WTC11 (cell line): ENCODE data around the gene MYH9. TPM values are rescaled to one million over a fixed set of nuclear protein-coding genes. Genes with fewer than 3 reads are reported as not detected.

ENCODE experiments used
- ATAC-seq: fragments of 200-7000 bp; cut with Tn5 transposase; 2 replicates; pipeline ENCODE4 v1.10.0; 2021; ENCODE audit warnings: mild to moderate bottlenecking, moderate library complexity
- CTCF ChIA-PET: fragments of 300-600 bp; sonication (Branson Sonifier 250); formaldehyde crosslinking; loops from one replicate; lab custom pipeline; 2021; ENCODE audit warnings: antibody characterized with exemption; lab: Charles Lee
- POLR2A ChIA-PET: fragments of 350-600 bp; sonication (Branson Sonifier 250); formaldehyde crosslinking; loops from one replicate; lab custom pipeline; 2021; ENCODE audit warnings: antibody characterized with exemption; lab: Charles Lee
- DNase-seq: peaks from one replicate; pipeline ENCODE4 v3.0.0; 2021; ENCODE audit warnings: low spot score
- H3K27ac Mint-ChIP-seq: 2 replicates; pipeline ENCODE4 v1.8.0; 2021; ENCODE audit warnings: mixed read lengths
- H3K27me3 Mint-ChIP-seq: 2 replicates; pipeline ENCODE4 v1.8.0; 2021; ENCODE audit warnings: low read depth, mild to moderate bottlenecking, moderate library complexity, mixed read lengths
- H3K36me3 Mint-ChIP-seq: 2 replicates; pipeline ENCODE4 v1.8.0; 2021; ENCODE audit warnings: mixed read lengths
- H3K4me1 Mint-ChIP-seq: 2 replicates; pipeline ENCODE4 v1.8.0; 2022; ENCODE audit warnings: mixed read lengths
- H3K4me3 Mint-ChIP-seq: 2 replicates; pipeline ENCODE4 v1.8.0; 2021; ENCODE audit warnings: mild to moderate bottlenecking, moderate library complexity, mixed read lengths
- H3K9me3 Mint-ChIP-seq: 2 replicates; pipeline ENCODE4 v1.8.0; 2021; ENCODE audit warnings: mixed read lengths
- CREM ChIP-seq: sonication (generic); formaldehyde crosslinking; IDR thresholded peaks from 2 replicates; pipeline ENCODE4 v1.8.1; 2022; ENCODE audit warnings: mild to moderate bottlenecking, missing genetic modification reagents, moderate library complexity
- FOXK1 ChIP-seq: sonication (generic); formaldehyde crosslinking; IDR thresholded peaks from 2 replicates; pipeline ENCODE4 v1.8.0; 2022; ENCODE audit warnings: mild to moderate bottlenecking, moderate library complexity, missing genetic modification reagents
- NFYB ChIP-seq: sonication (generic); formaldehyde crosslinking; conservative IDR thresholded peaks from 2 replicates; pipeline ENCODE4 v1.8.0; 2022; ENCODE audit warnings: low read depth, missing genetic modification reagents
- NR1H2 ChIP-seq: sonication (generic); formaldehyde crosslinking; IDR thresholded peaks from 2 replicates; pipeline ENCODE4 v1.9.0; 2021; ENCODE audit warnings: mild to moderate bottlenecking, moderate library complexity, missing genetic modification reagents
- NR2C2 ChIP-seq: sonication (generic); formaldehyde crosslinking; IDR thresholded peaks from 2 replicates; pipeline ENCODE4 v1.8.0; 2022; ENCODE audit warnings: mild to moderate bottlenecking, missing genetic modification reagents
- RORB ChIP-seq: fragments of 250-450 bp; sonication (Bioruptor Pico); IDR thresholded peaks from 2 replicates; pipeline ENCODE4 v1.9.0; 2021; ENCODE audit warnings: mild to moderate bottlenecking
- ZNF138 ChIP-seq: sonication (generic); formaldehyde crosslinking; conservative IDR thresholded peaks from 2 replicates; pipeline ENCODE4 v1.8.1; 2022; ENCODE audit warnings: mild to moderate bottlenecking, moderate library complexity, missing genetic modification reagents
- ZNF396 ChIP-seq: fragments of 250-450 bp; sonication (Bioruptor Pico); IDR thresholded peaks from 2 replicates; pipeline ENCODE4 v1.8.0; 2021; ENCODE audit warnings: mild to moderate bottlenecking, moderate library complexity, borderline replicate concordance
- total RNA-seq: library from RNA; stranded (reverse); gene quantifications from 3 replicates; pipeline ENCODE4 v1.2.3, GENCODE V29; 2021
- TF ChIP-seq, protein P1 (sequence below): fragments of 250-450 bp; sonication (Bioruptor Pico); IDR thresholded peaks from 2 replicates; pipeline ENCODE4 v1.9.0; 2021; ENCODE audit warnings: mild to moderate bottlenecking, borderline replicate concordance
- TF ChIP-seq, protein P2 (sequence below): sonication (generic); formaldehyde crosslinking; IDR thresholded peaks from 2 replicates; pipeline ENCODE4 v1.8.1; 2022; ENCODE audit warnings: low read depth, missing genetic modification reagents, borderline replicate concordance
- TF ChIP-seq, protein P3 (sequence below): sonication (generic); formaldehyde crosslinking; IDR thresholded peaks from 2 replicates; pipeline ENCODE4 v1.8.1; 2023; ENCODE audit warnings: mild to moderate bottlenecking, missing genetic modification reagents
- TF ChIP-seq, protein P4 (sequence below): sonication (generic); formaldehyde crosslinking; IDR thresholded peaks from 2 replicates; pipeline ENCODE4 v1.8.1; 2023; ENCODE audit warnings: mild to moderate bottlenecking, missing genetic modification reagents, borderline replicate concordance
- TF ChIP-seq, protein P5 (sequence below): sonication (generic); formaldehyde crosslinking; IDR thresholded peaks from 2 replicates; pipeline ENCODE4 v1.8.1; 2022; ENCODE audit warnings: mild to moderate bottlenecking, moderate library complexity, missing genetic modification reagents
- TF ChIP-seq, protein P6 (sequence below): fragments of 250-450 bp; sonication (Bioruptor Pico); IDR thresholded peaks from 2 replicates; pipeline ENCODE4 v1.8.0; 2021; ENCODE audit warnings: mild to moderate bottlenecking
- TF ChIP-seq, protein P7 (sequence below): sonication (generic); formaldehyde crosslinking; IDR thresholded peaks from 2 replicates; pipeline ENCODE4 v1.8.1; 2022; ENCODE audit warnings: mild to moderate bottlenecking, missing genetic modification reagents, moderate library complexity, borderline replicate concordance

The MYH9 gene
- total RNA-seq, 1 experiment from 2014 or later = 277 TPM

DNA sequence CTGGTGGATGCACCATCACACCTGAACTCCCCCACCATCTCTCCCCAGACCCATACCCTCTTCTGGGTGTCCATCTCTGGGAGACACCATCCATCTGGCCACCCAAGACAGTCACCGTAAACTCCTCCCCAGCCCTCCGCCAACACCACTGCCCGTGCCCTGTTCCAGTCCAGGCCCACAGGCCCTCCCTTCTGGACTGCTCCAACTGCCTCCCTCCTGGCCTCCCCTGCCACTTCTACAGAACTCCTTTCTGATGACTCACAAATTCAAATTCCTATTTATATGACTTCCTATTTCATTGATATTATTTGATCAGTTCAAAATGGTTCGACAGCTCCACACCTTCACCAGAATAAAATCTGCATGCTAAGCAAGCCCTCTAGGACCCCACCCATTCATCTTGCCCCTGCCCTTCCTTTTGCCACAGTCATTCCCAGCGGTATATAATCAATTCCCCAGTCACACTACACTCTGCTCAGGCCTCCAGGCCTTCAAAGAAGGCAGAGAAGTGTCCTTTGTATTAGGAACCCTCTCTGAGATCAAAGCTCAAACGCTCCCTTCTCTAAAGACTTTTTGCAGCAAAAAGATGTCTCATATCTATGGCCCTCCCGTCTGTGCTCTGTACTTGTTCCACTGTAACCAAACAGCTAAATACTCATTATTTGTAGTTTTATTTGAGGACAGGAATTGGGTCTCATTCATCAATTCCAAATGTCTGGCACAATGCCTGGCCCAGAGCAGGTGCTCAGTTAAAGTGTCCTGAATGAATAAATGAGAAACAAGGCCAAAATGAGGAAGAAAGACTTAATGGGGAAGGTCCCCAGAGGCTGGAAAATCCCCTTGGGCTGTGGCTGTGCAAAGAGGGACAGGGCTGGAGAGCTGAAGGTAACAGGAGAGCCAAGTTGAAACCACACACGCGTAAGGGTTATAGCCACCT lies 29.0 kb downstream of the MYH9 start (continued):
- TF ChIP-seq CREM (CRISPR knock-in tag) = no peak
- TF ChIP-seq, protein P1, sequence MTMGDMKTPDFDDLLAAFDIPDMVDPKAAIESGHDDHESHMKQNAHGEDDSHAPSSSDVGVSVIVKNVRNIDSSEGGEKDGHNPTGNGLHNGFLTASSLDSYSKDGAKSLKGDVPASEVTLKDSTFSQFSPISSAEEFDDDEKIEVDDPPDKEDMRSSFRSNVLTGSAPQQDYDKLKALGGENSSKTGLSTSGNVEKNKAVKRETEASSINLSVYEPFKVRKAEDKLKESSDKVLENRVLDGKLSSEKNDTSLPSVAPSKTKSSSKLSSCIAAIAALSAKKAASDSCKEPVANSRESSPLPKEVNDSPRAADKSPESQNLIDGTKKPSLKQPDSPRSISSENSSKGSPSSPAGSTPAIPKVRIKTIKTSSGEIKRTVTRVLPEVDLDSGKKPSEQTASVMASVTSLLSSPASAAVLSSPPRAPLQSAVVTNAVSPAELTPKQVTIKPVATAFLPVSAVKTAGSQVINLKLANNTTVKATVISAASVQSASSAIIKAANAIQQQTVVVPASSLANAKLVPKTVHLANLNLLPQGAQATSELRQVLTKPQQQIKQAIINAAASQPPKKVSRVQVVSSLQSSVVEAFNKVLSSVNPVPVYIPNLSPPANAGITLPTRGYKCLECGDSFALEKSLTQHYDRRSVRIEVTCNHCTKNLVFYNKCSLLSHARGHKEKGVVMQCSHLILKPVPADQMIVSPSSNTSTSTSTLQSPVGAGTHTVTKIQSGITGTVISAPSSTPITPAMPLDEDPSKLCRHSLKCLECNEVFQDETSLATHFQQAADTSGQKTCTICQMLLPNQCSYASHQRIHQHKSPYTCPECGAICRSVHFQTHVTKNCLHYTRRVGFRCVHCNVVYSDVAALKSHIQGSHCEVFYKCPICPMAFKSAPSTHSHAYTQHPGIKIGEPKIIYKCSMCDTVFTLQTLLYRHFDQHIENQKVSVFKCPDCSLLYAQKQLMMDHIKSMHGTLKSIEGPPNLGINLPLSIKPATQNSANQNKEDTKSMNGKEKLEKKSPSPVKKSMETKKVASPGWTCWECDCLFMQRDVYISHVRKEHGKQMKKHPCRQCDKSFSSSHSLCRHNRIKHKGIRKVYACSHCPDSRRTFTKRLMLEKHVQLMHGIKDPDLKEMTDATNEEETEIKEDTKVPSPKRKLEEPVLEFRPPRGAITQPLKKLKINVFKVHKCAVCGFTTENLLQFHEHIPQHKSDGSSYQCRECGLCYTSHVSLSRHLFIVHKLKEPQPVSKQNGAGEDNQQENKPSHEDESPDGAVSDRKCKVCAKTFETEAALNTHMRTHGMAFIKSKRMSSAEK (CRISPR knock-in tag) = no peak

DNA sequence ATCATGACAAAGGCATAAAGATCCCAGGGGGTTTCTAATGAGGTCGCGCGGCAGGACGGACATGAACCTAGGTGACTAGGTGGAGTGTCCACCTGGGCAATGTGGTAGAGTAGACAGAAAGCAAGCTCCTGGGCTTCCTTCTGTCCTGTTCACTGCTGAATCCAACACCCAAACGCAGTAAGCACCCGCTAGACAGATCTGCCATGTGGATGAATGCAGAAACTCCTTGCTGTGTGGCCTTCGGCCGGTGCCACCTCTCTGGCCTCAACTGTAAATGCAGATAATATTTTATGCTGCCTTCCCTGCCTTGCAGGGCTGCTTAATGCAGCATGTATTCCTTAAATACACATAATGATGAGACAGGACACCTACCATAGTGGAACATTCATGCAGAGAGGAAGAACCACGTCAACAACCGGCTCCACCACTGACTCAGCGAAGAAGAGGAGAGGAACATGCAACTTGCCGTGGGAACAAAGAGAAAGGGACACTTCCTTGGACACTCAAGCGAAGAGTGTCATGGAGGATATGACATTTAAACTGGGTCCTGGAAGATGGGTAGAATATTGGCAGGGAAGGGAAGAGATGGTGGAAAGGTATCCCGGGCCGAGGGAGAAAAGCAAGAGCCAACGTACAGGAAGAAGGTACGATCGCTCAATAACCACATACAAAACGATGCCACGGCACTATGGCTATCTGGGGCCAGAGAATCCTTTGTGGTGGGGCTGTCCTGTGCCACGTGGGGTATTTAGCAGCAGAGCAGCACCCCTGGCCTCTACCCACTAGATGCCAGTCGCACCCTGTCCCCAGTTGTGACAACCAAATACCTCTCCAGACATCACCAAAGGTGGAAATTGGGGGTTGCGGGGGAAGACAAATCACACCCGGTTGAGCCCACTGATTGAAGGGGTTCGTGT lies 30.8 kb downstream of the MYH9 start:
- POLR2A ChIA-PET = no interaction called here
- no peak overlapping the region for H3K4me3 Mint-ChIP-seq

More for the DNA sequence above, 30.8 kb downstream of the MYH9 start:
- CTCF ChIA-PET = interaction anchor here (0.8 to 1.1 kb wide), 2 partner anchors 55 to 172 kb away, joined by 3 to 4 read pairs; partner anchors contain the start of gene EIF3D
- no peak for ATAC-seq
- TF ChIP-seq RORB (CRISPR knock-in tag) = no peak
- TF ChIP-seq, protein P2, sequence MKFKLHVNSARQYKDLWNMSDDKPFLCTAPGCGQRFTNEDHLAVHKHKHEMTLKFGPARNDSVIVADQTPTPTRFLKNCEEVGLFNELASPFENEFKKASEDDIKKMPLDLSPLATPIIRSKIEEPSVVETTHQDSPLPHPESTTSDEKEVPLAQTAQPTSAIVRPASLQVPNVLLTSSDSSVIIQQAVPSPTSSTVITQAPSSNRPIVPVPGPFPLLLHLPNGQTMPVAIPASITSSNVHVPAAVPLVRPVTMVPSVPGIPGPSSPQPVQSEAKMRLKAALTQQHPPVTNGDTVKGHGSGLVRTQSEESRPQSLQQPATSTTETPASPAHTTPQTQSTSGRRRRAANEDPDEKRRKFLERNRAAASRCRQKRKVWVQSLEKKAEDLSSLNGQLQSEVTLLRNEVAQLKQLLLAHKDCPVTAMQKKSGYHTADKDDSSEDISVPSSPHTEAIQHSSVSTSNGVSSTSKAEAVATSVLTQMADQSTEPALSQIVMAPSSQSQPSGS = no peak
- no peak for TF ChIP-seq NR1H2 (CRISPR knock-in tag)
- TF ChIP-seq NFYB (CRISPR knock-in tag) = no peak
- TF ChIP-seq, protein P3, sequence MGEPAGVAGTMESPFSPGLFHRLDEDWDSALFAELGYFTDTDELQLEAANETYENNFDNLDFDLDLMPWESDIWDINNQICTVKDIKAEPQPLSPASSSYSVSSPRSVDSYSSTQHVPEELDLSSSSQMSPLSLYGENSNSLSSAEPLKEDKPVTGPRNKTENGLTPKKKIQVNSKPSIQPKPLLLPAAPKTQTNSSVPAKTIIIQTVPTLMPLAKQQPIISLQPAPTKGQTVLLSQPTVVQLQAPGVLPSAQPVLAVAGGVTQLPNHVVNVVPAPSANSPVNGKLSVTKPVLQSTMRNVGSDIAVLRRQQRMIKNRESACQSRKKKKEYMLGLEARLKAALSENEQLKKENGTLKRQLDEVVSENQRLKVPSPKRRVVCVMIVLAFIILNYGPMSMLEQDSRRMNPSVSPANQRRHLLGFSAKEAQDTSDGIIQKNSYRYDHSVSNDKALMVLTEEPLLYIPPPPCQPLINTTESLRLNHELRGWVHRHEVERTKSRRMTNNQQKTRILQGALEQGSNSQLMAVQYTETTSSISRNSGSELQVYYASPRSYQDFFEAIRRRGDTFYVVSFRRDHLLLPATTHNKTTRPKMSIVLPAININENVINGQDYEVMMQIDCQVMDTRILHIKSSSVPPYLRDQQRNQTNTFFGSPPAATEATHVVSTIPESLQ (CRISPR knock-in tag) = no peak
- TF ChIP-seq, protein P4, sequence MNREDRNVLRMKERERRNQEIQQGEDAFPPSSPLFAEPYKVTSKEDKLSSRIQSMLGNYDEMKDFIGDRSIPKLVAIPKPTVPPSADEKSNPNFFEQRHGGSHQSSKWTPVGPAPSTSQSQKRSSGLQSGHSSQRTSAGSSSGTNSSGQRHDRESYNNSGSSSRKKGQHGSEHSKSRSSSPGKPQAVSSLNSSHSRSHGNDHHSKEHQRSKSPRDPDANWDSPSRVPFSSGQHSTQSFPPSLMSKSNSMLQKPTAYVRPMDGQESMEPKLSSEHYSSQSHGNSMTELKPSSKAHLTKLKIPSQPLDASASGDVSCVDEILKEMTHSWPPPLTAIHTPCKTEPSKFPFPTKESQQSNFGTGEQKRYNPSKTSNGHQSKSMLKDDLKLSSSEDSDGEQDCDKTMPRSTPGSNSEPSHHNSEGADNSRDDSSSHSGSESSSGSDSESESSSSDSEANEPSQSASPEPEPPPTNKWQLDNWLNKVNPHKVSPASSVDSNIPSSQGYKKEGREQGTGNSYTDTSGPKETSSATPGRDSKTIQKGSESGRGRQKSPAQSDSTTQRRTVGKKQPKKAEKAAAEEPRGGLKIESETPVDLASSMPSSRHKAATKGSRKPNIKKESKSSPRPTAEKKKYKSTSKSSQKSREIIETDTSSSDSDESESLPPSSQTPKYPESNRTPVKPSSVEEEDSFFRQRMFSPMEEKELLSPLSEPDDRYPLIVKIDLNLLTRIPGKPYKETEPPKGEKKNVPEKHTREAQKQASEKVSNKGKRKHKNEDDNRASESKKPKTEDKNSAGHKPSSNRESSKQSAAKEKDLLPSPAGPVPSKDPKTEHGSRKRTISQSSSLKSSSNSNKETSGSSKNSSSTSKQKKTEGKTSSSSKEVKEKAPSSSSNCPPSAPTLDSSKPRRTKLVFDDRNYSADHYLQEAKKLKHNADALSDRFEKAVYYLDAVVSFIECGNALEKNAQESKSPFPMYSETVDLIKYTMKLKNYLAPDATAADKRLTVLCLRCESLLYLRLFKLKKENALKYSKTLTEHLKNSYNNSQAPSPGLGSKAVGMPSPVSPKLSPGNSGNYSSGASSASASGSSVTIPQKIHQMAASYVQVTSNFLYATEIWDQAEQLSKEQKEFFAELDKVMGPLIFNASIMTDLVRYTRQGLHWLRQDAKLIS (CRISPR knock-in tag) = no peak
- TF ChIP-seq ZNF396 (CRISPR knock-in tag) = no peak
- TF ChIP-seq, protein P5, sequence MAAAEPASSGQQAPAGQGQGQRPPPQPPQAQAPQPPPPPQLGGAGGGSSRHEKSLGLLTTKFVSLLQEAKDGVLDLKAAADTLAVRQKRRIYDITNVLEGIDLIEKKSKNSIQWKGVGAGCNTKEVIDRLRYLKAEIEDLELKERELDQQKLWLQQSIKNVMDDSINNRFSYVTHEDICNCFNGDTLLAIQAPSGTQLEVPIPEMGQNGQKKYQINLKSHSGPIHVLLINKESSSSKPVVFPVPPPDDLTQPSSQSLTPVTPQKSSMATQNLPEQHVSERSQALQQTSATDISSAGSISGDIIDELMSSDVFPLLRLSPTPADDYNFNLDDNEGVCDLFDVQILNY (CRISPR knock-in tag) = no peak
- TF ChIP-seq ZNF138 (CRISPR knock-in tag) = no peak
- no peak for TF ChIP-seq FOXK1 (CRISPR knock-in tag)
- TF ChIP-seq, protein P6, sequence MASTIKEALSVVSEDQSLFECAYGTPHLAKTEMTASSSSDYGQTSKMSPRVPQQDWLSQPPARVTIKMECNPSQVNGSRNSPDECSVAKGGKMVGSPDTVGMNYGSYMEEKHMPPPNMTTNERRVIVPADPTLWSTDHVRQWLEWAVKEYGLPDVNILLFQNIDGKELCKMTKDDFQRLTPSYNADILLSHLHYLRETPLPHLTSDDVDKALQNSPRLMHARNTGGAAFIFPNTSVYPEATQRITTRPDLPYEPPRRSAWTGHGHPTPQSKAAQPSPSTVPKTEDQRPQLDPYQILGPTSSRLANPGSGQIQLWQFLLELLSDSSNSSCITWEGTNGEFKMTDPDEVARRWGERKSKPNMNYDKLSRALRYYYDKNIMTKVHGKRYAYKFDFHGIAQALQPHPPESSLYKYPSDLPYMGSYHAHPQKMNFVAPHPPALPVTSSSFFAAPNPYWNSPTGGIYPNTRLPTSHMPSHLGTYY (CRISPR knock-in tag) = no peak
- TF ChIP-seq, protein P7, sequence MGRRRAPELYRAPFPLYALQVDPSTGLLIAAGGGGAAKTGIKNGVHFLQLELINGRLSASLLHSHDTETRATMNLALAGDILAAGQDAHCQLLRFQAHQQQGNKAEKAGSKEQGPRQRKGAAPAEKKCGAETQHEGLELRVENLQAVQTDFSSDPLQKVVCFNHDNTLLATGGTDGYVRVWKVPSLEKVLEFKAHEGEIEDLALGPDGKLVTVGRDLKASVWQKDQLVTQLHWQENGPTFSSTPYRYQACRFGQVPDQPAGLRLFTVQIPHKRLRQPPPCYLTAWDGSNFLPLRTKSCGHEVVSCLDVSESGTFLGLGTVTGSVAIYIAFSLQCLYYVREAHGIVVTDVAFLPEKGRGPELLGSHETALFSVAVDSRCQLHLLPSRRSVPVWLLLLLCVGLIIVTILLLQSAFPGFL (CRISPR knock-in tag) = no peak
- TF ChIP-seq NR2C2 (CRISPR knock-in tag) = no peak
- Mint-ChIP-seq H3K4me1 (peaks cover 83% of the 10 kb centered on the region), H3K36me3 (no peaks in the 10 kb centered on the region; the same call in 1 of the 2 replicates), H3K27me3 (no peaks in the 10 kb centered on the region), H3K27ac (peak overlapping the region; percentile 99), H3K9me3 (no peaks in the 10 kb centered on the region)
- DNase-seq = no peak
